Measurements from ENCODE around the gene C1S. TPM values are rescaled to one million over a fixed set of nuclear protein-coding genes. Genes with fewer than 3 reads are reported as not detected.

Gene C1S
- total RNA-seq, 1 donor from 2014 or later = 0.13 TPM

- no peak for DNase-seq (ENCODE audit: low read depth in 2 of 2)
Observed at GRCh38 chr12:7075939-7076338, 15.4 kb downstream of the C1S start.

GRCh38 chr12:7076493-7076892 is 16.0 kb downstream of the C1S start:
- DNase-seq (ENCODE audit: low read depth in 2 of 2) = no peak

GRCh38 chr12:7078163-7078562 is 17.6 kb downstream of the C1S start:
- no peak for DNase-seq (ENCODE audit: low read depth in 2 of 2)

- DNase-seq (ENCODE audit: low read depth in 2 of 2) = no peak
Observed at GRCh38 chr12:7079826-7080125, 19.3 kb downstream of the C1S start.

GRCh38 chr12:7081037-7081436 is 20.5 kb downstream of the C1S start:
- no peak for DNase-seq (ENCODE audit: low read depth in 2 of 2)

GRCh38 chr12:7083125-7083524 is 22.6 kb downstream of the C1S start:
- no peak for DNase-seq (ENCODE audit: low read depth in 2 of 2)

GRCh38 chr12:7089196-7089871 is 28.8 kb downstream of the C1S start:
- DNase-seq (ENCODE audit: low read depth in 2 of 2) = no peak

GRCh38 chr12:7090222-7090998 is 29.9 kb downstream of the C1S start:
- no peak for DNase-seq (ENCODE audit: low read depth in 2 of 2)

GRCh38 chr12:7091171-7091570 is 30.7 kb downstream of the C1S start:
- no peak for DNase-seq (ENCODE audit: low read depth in 2 of 2)

GRCh38 chr12:7091660-7092228 is 31.2 kb downstream of the C1S start:
- no peak for DNase-seq (ENCODE audit: low read depth in 2 of 2)

GRCh38 chr12:7092229-7092985 is 31.9 kb downstream of the C1S start, which contains the start of gene C1R:
Gene C1R, minus strand, starts transcription at chr12:7092445. Its CDS starts 57 bp downstream, at chr12:7092388.
- DNase-seq (ENCODE audit: low read depth in 2 of 2) = peak; percentile 14 to 41

- no peak for DNase-seq (ENCODE audit: low read depth in 2 of 2)
Observed at GRCh38 chr12:7092986-7093460, 32.5 kb downstream of the C1S start.

GRCh38 chr12:7093486-7093885 is 33.0 kb downstream of the C1S start:
- DNase-seq (ENCODE audit: low read depth in 2 of 2) = no peak

GRCh38 chr12:7093892-7094291 is 33.4 kb downstream of the C1S start:
- DNase-seq (ENCODE audit: low read depth in 2 of 2) = no peak

- no peak for DNase-seq (ENCODE audit: low read depth in 2 of 2)
Observed at GRCh38 chr12:7096006-7096932, 35.8 kb downstream of the C1S start.

- no peak for DNase-seq (ENCODE audit: low read depth in 2 of 2)
Observed at GRCh38 chr12:7096979-7097378, 36.5 kb downstream of the C1S start.

- DNase-seq (ENCODE audit: low read depth in 2 of 2) = no peak
Observed at GRCh38 chr12:7099290-7099996, 38.9 kb downstream of the C1S start.

GRCh38 chr12:7100239-7100638 is 39.7 kb downstream of the C1S start:
- no peak for DNase-seq (ENCODE audit: low read depth in 2 of 2)

- DNase-seq (ENCODE audit: low read depth in 2 of 2) = no peak
Observed at GRCh38 chr12:7101047-7101693, 40.7 kb downstream of the C1S start.

- no peak for DNase-seq (ENCODE audit: low read depth in 2 of 2)
Observed at GRCh38 chr12:7101694-7102131, 41.2 kb downstream of the C1S start.
